HG03575 (cell line): Measurements from ENCODE around the gene ASAH2B.

ENCODE experiments used
- ATAC-seq: cut with Tn5 transposase; IDR thresholded peaks from one replicate; pipeline ENCODE4 v1.9.1; 2021; ENCODE audit not compliant: unreplicated experiment, insufficient number of reproducible peaks, low FRiP score; ENCODE audit errors: extremely low read depth

The ASAH2B gene

DNA sequence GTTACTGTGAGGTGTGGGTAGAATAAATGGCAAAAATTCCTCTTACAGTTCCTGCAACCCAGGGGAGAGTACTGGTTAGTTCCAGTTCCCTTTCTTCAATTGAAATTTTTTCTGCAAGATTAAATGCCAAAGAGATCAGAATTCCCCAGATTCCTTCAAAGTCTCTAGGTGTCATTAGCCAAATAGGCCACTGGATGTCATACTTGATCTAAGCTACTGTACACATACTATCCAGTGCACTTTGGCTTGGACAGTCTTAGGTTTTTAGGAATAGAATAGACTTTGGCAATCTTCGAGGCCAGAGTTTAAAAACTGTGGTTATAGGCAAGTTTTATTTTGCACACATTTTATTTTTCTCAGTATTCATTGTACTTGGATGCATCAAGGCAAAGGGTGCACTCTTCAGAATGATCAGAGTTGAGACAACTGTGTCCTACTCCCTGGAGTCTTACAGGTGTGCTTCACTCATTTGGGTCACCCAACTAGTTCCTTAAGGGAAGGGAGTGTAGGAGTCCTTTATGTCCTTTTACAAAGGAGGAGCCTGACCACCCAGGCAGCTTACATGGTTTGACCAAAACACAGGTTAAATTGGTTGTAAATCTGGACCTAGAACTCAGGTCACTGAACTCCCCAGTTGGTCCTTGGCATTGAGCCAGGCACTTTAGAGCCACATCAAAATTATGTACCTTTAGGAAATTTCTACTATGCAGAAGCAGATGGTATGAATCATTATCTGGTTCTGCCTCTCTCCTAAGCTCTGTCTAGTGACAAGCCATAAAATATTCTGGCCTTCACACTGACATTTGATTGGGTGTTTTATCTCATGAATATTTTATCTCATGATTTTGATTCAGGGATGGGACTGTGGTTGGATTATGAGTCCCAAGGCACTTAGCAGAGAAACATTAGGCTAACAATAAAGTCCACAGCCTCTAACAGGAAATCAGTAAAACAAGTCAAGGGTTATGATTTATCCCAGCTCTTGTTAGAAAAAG, 49.5 kb downstream of the ASAH2B start:
- no peak for ATAC-seq

DNA sequence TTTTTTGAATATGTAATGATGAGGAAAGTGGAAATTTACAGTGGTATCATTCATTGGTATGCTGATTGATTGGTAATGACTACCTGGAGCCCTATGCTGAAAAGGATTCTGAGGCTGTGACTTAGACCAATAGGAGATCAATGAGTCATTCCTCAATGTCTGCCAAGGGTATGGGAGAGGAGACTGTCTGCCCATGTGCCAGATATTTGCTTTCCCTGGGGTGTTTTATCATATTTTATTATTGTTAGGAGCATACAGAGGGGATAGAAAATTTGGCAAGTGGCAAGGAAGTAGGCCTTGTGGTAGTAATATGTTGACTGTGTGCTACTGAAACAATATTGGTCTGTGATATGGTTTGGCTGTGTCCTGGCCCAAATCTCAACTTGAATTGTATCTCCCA, 54.8 kb downstream of the ASAH2B start:
- ATAC-seq, result no peak

DNA sequence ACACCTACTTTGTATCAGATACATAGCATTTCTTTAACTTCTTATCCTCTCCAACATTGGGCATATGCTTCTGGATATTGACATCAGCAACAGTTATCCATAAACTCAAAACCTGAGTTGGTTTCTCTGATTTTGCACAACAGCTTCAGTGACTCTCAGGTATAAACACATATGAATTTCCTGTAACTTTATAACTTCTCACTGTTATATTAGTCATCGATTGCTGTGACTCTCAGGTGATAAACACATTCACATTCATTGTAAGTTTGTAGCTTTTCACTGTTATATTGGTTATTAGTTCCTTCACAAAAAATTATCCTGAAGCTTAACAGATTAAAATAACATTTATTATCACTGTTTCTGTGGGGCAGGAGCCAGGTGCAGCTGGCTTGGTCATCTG, 57.0 kb downstream of the ASAH2B start:
- no peak for ATAC-seq

DNA sequence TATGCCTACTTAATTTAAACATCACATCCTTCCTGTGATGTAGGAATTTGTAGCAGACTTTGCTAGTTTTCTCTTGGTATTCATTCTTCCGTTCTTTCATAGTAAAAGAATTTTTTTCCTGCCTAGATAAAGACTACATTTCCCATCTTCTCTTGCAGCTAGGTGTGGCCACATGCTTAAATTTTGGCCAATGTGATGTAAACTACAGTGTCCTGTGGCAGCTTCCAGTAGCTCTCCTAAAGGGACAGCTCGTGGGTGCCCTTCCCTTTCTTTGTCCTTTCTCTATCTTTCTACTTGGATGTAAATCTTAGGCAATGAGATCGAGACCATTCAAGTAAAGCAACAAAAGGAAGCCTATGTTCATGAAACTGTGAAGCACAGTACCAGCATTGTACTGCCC, 58.6 kb downstream of the ASAH2B start:
- no peak for ATAC-seq

DNA sequence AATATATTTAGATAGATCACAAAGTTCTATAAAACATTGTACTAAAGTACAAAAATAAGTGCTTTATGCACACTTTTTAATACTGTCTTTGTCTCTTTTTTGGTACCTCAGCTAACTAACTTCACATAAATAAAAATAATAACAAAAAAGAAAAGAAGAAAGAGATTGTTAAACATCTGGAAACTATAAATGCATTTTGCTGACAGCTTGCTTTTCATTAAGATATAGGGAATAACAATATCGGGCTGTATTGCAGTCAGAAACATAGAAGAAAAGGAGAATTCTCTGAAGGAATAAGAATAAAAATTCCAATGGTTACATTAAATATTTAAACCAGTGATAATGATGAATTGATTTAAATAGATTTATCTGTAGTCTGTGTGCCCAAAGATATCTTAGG, 59.9 kb downstream of the ASAH2B start:
- ATAC-seq, result no peak

DNA sequence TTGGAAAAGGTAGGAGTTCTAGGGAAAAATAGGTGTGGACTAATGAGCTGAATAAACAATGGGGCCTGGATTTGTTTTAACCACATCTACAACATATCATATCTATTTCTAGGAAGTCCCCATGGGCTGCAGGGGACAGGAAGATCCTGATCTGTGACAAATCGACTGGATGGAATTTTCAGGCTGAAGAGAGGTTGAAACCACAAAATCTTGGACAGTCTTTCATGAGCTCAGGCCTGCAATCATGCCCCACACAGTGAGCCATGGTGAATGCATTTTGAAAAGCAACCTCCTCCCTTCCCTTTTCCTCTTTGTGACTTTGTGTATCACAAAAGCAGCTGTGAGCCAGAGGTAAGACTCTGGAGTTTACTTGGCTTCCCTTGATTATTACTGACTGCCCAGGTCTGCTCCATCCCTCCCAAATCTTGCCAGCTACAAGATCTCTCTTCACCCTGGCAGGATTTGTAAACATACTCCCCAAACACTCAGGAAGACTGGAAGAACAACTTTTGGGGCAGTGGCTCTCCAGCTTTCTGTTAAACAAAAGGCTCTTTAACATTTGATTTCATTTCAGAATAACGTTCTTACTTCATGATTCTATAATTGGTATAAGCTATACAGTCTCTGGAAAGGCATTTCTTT, 66.4 kb downstream of the ASAH2B start:
- no peak for ATAC-seq

DNA sequence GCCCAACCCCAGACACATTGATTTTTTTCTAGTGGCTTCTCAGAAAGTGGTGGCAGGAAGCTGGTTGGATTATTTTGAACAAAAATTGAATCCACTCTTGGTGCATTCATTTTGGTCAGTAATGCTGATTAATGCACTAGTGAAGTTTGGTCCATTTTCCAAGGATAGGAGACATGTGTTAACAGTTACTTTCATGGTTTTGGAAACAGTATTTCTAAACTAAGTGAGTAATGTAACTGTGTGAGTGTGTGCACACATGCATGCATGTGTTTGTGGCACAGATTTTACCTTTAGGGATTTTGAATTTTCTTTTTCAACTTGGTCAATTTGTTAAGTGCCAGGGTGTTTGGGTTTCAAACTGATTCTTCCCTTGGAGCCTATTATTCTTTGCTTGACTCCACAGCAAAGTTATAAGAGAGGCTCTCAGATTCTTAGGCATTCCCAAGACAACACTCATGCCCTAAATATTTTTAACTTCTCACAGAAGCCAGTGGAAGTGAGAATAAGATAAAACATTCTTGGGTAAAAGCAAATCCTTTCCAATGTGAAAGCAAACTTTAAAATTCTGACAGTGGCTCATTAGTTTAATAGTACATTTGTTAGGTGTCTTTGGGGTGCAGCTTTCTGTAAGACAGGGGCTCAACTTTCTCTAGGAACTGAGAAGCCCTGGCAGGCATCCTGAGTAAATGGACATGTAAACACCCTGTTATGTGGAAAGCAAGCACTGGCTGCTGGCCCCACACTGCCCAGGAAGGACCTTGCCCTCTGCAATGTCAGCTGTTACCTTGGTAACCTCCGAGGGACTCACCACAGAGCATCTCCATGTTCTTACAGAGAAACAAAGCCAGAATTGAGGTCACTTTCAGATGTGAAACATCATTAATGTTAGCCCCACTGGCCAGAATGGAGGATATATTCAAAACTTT, 68.4 kb downstream of the ASAH2B start:
- no peak for ATAC-seq
